Endodermal cell (in vitro differentiated cells): ENCODE measurements around the gene VAV1. TPM values are rescaled to one million over a fixed set of nuclear protein-coding genes. Genes with fewer than 3 reads are reported as not detected.
"Not testable (repeated sequence)": the region's sequence is repeated elsewhere in the genome, so short reads cannot be mapped to it uniquely, and the experiment has no call there.

Source experiments
- DNase-seq: peaks from one replicate; pipeline ENCODE4 v3.0.0-alpha.2; 2017
- H3K27ac ChIP-seq: 2 replicates; pipeline ENCODE4 v1.5.1; 2013; ENCODE audit warnings: mild to moderate bottlenecking, low read depth, low read length, moderate library complexity
- H3K27me3 ChIP-seq: 2 replicates; pipeline ENCODE4 v1.6.1; 2013; ENCODE audit warnings: mild to moderate bottlenecking, low read length, moderate library complexity; ENCODE audit not compliant: insufficient read depth, control insufficient read depth, poor library complexity, severe bottlenecking
- H3K36me3 ChIP-seq: 2 replicates; pipeline ENCODE4 v1.7.0; 2013; ENCODE audit warnings: mild to moderate bottlenecking, low read length, moderate library complexity; ENCODE audit not compliant: control insufficient read depth, insufficient read depth
- H3K4me1 ChIP-seq: one replicate; pipeline ENCODE4 v1.7.0; 2013; ENCODE audit warnings: low read length; ENCODE audit not compliant: control insufficient read depth, insufficient read depth
- H3K4me3 ChIP-seq: 2 replicates; pipeline ENCODE4 v1.5.1; 2013; ENCODE audit warnings: mild to moderate bottlenecking, low read length, moderate library complexity
- H3K9ac ChIP-seq: 2 replicates; pipeline ENCODE4 v1.6.1; 2013; ENCODE audit warnings: mild to moderate bottlenecking, low read length, moderate library complexity; ENCODE audit not compliant: poor library complexity, severe bottlenecking; ENCODE audit errors: extremely low read depth
- H3K9me3 ChIP-seq: 2 replicates; pipeline ENCODE4 v1.6.1; 2013; ENCODE audit warnings: mild to moderate bottlenecking, low read length, moderate library complexity; ENCODE audit not compliant: control insufficient read depth
- H3K27ac Mint-ChIP-seq: 2 replicates; pipeline ENCODE4 v1.8.0; 2020; ENCODE audit warnings: mixed read lengths
- H3K27me3 Mint-ChIP-seq: 2 replicates; pipeline ENCODE4 v1.8.0; 2021; ENCODE audit warnings: mild to moderate bottlenecking, mixed read lengths; ENCODE audit not compliant: insufficient read depth
- H3K36me3 Mint-ChIP-seq: 2 replicates; pipeline ENCODE4 v1.8.0; 2020; ENCODE audit warnings: low read depth, mixed read lengths
- H3K4me1 Mint-ChIP-seq: 2 replicates; pipeline ENCODE4 v1.8.0; 2020; ENCODE audit warnings: mixed read lengths
- H3K4me3 Mint-ChIP-seq: 2 replicates; pipeline ENCODE4 v1.8.0; 2020; ENCODE audit warnings: mild to moderate bottlenecking, moderate library complexity, mixed read lengths
- H3K9me3 Mint-ChIP-seq: 2 replicates; pipeline ENCODE4 v1.8.0; 2020; ENCODE audit warnings: mild to moderate bottlenecking, mixed read lengths
- WGBS, 2 experiments: methylation state at CpG; one replicate each; pipeline versions ENCODE4 v1.1.5 to v1.1.7; 2013; ENCODE audit warnings: missing lambda C conversion rate in 2 of 2, mixed read lengths in 1 of 2; ENCODE audit not compliant: insufficient coverage in 1 of 2, insufficient read length in 1 of 2; 5-methylcytosine and 5-hydroxymethylcytosine counted together
- total RNA-seq, 2 donors: library from RNA; stranded (reverse); fragmentation: NEBNext Ultra II Directional in 1 of 2; extraction: Animal tissue kit (Norgen Biotek cat#: 25700) in 1 of 2; gene quantifications; 2 replicates in 1 of 2; 3 replicates in 1 of 2; pipeline ENCODE4 v1.2.1, GENCODE V29; 2021
- TF ChIP-seq, protein P1 (sequence below): fragments of 200-600 bp; sonication (generic); conservative IDR thresholded peaks from 2 replicates; pipeline ENCODE4 v1.5.0; 2021; ENCODE audit warnings: antibody characterized with exemption, mild to moderate bottlenecking

VAV1 gene
- total RNA-seq, 2 donors from 2014 or later = not detected

GRCh38 chr19:6743714-6744380 is 28.7 kb upstream of the VAV1 start:
- H3K27me3 ChIP-seq = no peaks in the 10 kb centered on the region
- peaks cover 60% of the 10 kb centered on the region for H3K36me3 Mint-ChIP-seq

DNA sequence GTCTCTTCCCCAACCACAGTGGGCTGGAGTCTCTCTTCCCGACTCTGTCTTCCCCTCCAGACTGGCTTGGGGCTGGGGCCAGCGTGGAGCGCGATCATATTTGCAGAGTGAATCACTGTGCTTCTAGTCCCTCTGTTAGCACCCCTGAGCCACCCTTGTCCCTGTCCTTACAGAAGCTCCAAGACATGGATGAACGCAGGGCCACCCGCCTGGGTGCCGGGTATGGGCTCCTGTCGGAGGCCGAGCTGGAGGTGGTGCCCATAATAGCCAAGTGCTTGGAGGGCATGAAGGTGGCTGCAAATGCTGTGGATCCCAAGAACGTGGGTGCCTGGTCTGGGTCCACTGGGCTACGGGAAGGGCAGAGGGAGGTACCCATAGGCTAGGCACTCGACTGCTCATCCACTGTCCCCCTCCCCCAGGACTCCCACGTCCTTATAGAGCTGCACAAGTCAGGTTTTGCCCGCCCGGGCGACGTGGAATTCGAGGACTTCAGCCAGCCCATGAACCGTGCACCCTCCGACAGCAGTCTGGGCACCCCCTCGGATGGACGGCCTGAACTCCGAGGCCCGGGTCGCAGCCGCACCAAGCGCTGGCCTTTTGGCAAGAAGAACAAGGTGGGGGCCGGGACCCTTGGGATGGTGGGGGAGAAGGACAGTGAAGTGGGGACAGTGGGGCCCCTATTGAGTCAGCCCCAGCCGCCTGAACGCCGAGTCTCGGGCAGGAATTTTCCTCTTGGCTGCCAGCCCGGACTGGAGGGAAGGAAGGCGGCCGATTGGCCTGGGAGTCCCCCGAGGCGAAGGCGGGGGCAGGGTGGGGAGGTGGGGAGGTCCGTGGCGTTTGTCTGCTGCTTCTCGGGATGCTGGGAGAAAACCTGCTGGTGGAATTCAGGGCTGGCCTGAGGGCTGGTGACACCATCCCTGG is 27.9 kb upstream of the VAV1 start:
- peaks cover 68% of the 10 kb centered on the region for H3K36me3 Mint-ChIP-seq
- Histone ChIP-seq H3K9me3 (no peaks in the 10 kb centered on the region), H3K4me1 (peaks cover 3% of the 10 kb centered on the region), H3K36me3 (peaks cover 82% of the 10 kb centered on the region), H3K27ac (peak overlapping the region; percentile 61), H3K9ac (no peak overlapping the region), H3K4me3 (peak overlapping the region; percentile 39), H3K27me3 (no peaks in the 10 kb centered on the region)
- WGBS, 2 experiments = 83 to 91% methylated on average over 21 to 41 of the region's 41 CpGs
- no peaks in the 10 kb centered on the region for H3K9me3 Mint-ChIP-seq
- no peak for DNase-seq
- no peaks in the 10 kb centered on the region for H3K27me3 Mint-ChIP-seq
- no peak overlapping the region for H3K4me3 Mint-ChIP-seq
- peaks cover 27% of the 10 kb centered on the region for H3K4me1 Mint-ChIP-seq
- TF ChIP-seq, protein P1, sequence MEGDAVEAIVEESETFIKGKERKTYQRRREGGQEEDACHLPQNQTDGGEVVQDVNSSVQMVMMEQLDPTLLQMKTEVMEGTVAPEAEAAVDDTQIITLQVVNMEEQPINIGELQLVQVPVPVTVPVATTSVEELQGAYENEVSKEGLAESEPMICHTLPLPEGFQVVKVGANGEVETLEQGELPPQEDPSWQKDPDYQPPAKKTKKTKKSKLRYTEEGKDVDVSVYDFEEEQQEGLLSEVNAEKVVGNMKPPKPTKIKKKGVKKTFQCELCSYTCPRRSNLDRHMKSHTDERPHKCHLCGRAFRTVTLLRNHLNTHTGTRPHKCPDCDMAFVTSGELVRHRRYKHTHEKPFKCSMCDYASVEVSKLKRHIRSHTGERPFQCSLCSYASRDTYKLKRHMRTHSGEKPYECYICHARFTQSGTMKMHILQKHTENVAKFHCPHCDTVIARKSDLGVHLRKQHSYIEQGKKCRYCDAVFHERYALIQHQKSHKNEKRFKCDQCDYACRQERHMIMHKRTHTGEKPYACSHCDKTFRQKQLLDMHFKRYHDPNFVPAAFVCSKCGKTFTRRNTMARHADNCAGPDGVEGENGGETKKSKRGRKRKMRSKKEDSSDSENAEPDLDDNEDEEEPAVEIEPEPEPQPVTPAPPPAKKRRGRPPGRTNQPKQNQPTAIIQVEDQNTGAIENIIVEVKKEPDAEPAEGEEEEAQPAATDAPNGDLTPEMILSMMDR = no peak
- H3K27ac Mint-ChIP-seq = peak overlapping the region; percentile 77

More at GRCh38 chr19:6743714-6744380, 28.7 kb upstream of the VAV1 start:
- H3K9me3 ChIP-seq = no peaks in the 10 kb centered on the region
- peak overlapping the region; percentile 77 for H3K27ac Mint-ChIP-seq
- no peaks in the 10 kb centered on the region for H3K27me3 Mint-ChIP-seq
- H3K9me3 Mint-ChIP-seq = no peaks in the 10 kb centered on the region
- peak overlapping the region; percentile 61 for H3K27ac ChIP-seq
- peaks cover 74% of the 10 kb centered on the region for H3K36me3 ChIP-seq
- no peak overlapping the region for H3K9ac ChIP-seq
- H3K4me1 Mint-ChIP-seq = peaks cover 28% of the 10 kb centered on the region
- DNase-seq = no peak
- TF ChIP-seq, protein P1 = no peak
- WGBS, 2 experiments = 55 to 84% methylated on average over 12 to 15 of the region's 15 CpGs
- peaks cover 3% of the 10 kb centered on the region for H3K4me1 ChIP-seq
- peak overlapping the region; percentile 39 for H3K4me3 ChIP-seq
- H3K4me3 Mint-ChIP-seq = no peak overlapping the region

GRCh38 chr19:6745965-6746364 is 26.5 kb upstream of the VAV1 start:
- Histone ChIP-seq H3K27me3 (no peaks in the 10 kb centered on the region), H3K4me1 (peaks cover 3% of the 10 kb centered on the region), H3K36me3 (peaks cover 93% of the 10 kb centered on the region), H3K27ac (no peak overlapping the region), H3K9me3 (no peaks in the 10 kb centered on the region), H3K4me3 (no peak overlapping the region), H3K9ac (no peak overlapping the region)
- no peak for DNase-seq
- Mint-ChIP-seq H3K4me1 (peaks cover 27% of the 10 kb centered on the region), H3K27ac (no peak overlapping the region), H3K4me3 (no peak overlapping the region), H3K9me3 (no peaks in the 10 kb centered on the region), H3K27me3 (no peaks in the 10 kb centered on the region), H3K36me3 (peaks cover 78% of the 10 kb centered on the region)
- TF ChIP-seq, protein P1 = no peak
- 89 to 100% methylated on average over 9 to 16 of the region's 24 CpGs for WGBS, 2 experiments

- H3K4me3 ChIP-seq, H3K4me1 ChIP-seq, H3K9ac ChIP-seq, H3K4me3 Mint-ChIP-seq, DNase-seq, H3K27me3 ChIP-seq, H3K27ac ChIP-seq, H3K9me3 ChIP-seq, H3K27ac Mint-ChIP-seq, H3K27me3 Mint-ChIP-seq, H3K9me3 Mint-ChIP-seq: not testable (repeated sequence)
- Mint-ChIP-seq H3K36me3 (peaks cover 74% of the 10 kb centered on the region), H3K4me1 (peaks cover 10% of the 10 kb centered on the region)
- peaks cover 87% of the 10 kb centered on the region for H3K36me3 ChIP-seq
- 95 to 96% methylated on average over 10 of the region's 10 CpGs for WGBS, 2 experiments
Measured at GRCh38 chr19:6748543-6748942, 24.0 kb upstream of the VAV1 start.
